ENCODE results near the gene PXMP2. TPM values are rescaled to one million over a fixed set of nuclear protein-coding genes. Genes with fewer than 3 reads are reported as not detected.

The PXMP2 gene
- total RNA-seq, 1 donor from 2014 or later, result 9.8 TPM

DNA sequence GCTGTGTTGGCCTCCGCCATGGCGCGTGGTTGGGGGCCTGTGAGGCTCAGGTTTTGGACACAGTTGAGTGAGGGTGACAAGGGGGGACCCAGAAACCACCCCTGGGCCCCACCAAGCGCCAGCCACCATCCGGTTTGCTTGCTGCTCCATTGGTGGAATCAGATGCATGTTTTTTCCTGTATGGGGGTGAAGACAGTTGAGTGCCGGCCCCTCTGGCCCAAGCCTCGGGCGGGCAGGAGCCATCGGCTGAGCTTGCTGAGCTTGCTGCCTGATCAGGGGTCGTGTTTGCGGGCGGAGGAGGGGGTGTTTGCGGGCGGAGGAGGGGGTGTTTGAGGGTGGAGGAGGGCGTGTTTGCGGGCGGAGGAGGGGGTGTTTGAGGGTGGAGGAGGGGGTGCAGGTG, 29.6 kb downstream of the PXMP2 start:
- Mint-ChIP-seq H3K4me1 (ENCODE audit: low read depth, unreplicated experiment) (no peaks in the 10 kb centered on the region), H3K4me3 (ENCODE audit: unreplicated experiment) (no peak overlapping the region), H3K27ac (ENCODE audit: unreplicated experiment) (no peak overlapping the region), H3K9me3 (ENCODE audit: unreplicated experiment) (peaks cover 3% of the 10 kb centered on the region), H3K36me3 (ENCODE audit: unreplicated experiment) (no peaks in the 10 kb centered on the region), H3K27me3 (ENCODE audit: unreplicated experiment) (peaks cover 3% of the 10 kb centered on the region)
- no peak for DNase-seq
- TF ChIP-seq CTCF (IDR thresholded peaks at IDR 0.05; ENCODE audit: partially characterized antibody, unreplicated experiment), result no peak

DNA sequence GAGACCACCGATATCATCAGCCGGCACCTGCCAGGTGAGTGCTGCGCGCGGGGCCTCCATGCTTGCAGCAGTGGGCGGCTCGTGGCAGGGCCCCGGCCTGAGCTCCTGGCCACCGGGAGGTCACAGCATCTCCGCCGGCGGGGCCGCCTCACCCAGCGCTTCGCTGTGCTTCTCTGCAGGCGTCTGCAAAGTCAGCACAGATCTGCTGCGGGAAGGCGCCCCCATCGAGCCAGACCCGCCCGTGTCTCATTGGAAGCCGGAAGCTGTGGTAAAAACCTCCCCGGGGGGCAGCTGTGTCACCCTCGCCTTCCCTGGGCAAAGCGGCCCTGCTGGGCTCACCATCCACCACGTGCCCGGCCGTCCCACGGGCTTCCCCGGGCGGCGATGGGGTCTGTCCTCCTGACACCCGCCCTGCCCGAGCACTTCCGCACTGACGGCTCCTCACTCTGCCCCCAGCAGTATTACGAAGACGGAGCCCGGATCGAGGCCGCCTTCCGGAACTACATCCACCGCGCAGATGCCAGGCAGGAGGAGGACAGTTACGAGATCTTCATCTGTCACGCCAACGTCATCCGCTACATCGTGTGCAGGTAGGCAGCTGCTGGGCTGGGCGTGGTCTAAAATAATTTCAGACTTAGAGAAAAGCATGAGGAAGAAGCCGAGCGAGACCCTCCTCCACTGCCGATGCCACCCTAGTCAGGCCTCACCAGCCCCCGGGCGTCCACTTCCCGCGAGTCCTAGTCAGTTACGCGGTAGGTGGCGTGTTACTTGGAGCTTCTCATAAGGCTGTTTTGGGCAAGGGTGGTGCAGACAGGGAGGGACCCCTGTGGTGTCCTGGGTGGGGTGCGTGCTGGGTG, 30.4 kb downstream of the PXMP2 start:
- H3K36me3 Mint-ChIP-seq (ENCODE audit: unreplicated experiment), result no peaks in the 10 kb centered on the region
- H3K27me3 Mint-ChIP-seq (ENCODE audit: unreplicated experiment), result peaks cover 3% of the 10 kb centered on the region
- no peak overlapping the region for H3K27ac Mint-ChIP-seq (ENCODE audit: unreplicated experiment)
- no peaks in the 10 kb centered on the region for H3K4me1 Mint-ChIP-seq (ENCODE audit: low read depth, unreplicated experiment)
- H3K4me3 Mint-ChIP-seq (ENCODE audit: unreplicated experiment), result no peak overlapping the region
- peaks cover 3% of the 10 kb centered on the region for H3K9me3 Mint-ChIP-seq (ENCODE audit: unreplicated experiment)
- TF ChIP-seq CTCF (IDR thresholded peaks at IDR 0.05; ENCODE audit: partially characterized antibody, unreplicated experiment), result no peak
- peak; percentile 58 for DNase-seq

DNA sequence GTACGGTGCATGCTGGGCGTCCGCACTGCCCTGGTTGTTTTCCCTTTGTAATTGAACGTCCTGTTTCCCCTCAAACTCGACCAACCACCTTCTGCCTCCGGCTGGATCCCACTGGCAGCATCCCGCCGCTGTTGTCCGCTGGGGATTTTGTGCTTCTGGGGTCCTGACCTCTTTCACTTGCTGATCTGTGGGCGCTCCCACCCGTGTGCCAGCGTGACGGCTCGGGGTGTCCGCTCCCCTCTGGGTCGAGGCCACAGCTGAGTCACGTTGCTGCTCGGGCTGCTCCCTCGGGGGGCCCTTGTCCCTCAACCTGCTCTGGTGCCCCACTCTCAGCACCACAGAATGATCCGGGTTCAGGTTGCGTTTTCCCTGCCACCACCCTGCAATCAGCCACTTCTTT, 31.3 kb downstream of the PXMP2 start:
- peaks cover 3% of the 10 kb centered on the region for H3K9me3 Mint-ChIP-seq (ENCODE audit: unreplicated experiment)
- H3K4me1 Mint-ChIP-seq (ENCODE audit: low read depth, unreplicated experiment), result no peaks in the 10 kb centered on the region
- H3K36me3 Mint-ChIP-seq (ENCODE audit: unreplicated experiment), result no peaks in the 10 kb centered on the region

DNA sequence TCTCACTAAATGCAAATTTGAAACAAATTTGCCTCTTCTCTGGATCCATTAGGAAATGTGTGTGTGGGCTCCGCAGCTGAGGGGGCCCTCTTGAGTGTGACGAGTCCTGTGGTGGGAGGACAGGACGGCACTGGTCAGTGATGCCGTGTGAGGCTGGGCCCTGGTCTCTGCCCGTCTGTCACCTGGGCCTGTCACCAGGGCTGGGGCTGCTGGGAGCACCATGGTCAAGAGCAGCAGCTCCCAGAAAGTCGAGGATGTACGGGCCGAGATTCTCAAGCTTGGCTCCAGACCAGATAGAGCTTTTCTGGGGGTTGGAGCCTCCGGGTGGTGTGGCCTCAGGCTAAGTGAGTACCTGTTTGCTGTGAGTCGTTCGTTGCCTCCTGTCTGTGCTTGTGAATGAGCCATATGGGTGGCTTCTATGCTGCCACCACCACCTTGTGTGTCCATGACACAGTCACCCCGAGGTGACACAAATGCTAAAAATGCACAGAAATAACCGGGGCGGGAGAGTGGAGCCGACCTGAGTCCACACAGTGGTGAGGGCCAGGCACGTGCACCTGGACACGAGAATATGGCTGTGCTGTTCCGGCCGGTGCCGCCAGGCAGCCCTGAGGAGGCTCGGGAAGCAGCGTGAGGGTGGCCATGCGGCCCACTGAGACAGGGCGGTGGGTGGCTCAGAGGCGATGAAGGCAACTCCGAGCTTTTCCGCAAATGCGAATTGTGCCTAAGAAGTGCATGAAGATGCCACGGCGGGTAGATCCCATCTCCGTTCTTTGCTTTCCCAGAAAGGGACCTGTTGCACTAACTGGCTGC, 32.0 kb downstream of the PXMP2 start:
- Mint-ChIP-seq H3K4me3 (ENCODE audit: unreplicated experiment) (no peak overlapping the region), H3K27ac (ENCODE audit: unreplicated experiment) (peak overlapping the region; percentile 70), H3K9me3 (ENCODE audit: unreplicated experiment) (peaks cover 3% of the 10 kb centered on the region), H3K27me3 (ENCODE audit: unreplicated experiment) (peaks cover 3% of the 10 kb centered on the region), H3K36me3 (ENCODE audit: unreplicated experiment) (no peaks in the 10 kb centered on the region), H3K4me1 (ENCODE audit: low read depth, unreplicated experiment) (peaks cover 3% of the 10 kb centered on the region)
- no peak for DNase-seq
- no peak for TF ChIP-seq CTCF (IDR thresholded peaks at IDR 0.05; ENCODE audit: partially characterized antibody, unreplicated experiment)

More for the DNA sequence above, 31.3 kb downstream of the PXMP2 start:
- peaks cover 3% of the 10 kb centered on the region for H3K27me3 Mint-ChIP-seq (ENCODE audit: unreplicated experiment)
- no peak overlapping the region for H3K4me3 Mint-ChIP-seq (ENCODE audit: unreplicated experiment)
- no peak overlapping the region for H3K27ac Mint-ChIP-seq (ENCODE audit: unreplicated experiment)
- no peak for TF ChIP-seq CTCF (IDR thresholded peaks at IDR 0.05; ENCODE audit: partially characterized antibody, unreplicated experiment)
- DNase-seq, result no peak
